GM18868 (cell line): ENCODE results near the gene DNASE1L1.

Source experiments
- ATAC-seq: cut with Tn5 transposase; IDR thresholded peaks from one replicate; pipeline ENCODE4 v1.9.1; 2021; ENCODE audit warnings: mild to moderate bottlenecking, moderate library complexity; ENCODE audit not compliant: unreplicated experiment

DNASE1L1 gene

DNA sequence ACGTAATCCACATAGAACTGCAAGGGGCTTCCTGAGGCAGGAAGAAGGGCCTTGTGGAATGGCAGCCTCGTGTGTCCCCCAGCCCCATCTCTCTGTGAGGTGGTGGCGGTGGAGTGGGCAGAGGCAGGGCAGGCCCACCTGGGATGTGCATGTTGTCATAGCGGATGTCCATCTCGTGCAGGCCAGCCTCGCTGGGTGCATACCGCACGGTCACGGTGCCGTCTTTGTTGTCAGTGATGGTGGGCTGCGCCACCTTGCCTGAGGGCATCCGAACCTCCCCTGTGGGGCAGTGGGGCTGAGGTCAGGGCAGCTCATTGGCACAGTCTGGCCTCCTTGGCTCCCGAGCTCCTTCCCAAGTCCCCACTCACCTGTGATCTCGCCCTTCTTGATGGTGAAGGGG is 55.0 kb downstream of the DNASE1L1 start:
- no peak for ATAC-seq

DNA sequence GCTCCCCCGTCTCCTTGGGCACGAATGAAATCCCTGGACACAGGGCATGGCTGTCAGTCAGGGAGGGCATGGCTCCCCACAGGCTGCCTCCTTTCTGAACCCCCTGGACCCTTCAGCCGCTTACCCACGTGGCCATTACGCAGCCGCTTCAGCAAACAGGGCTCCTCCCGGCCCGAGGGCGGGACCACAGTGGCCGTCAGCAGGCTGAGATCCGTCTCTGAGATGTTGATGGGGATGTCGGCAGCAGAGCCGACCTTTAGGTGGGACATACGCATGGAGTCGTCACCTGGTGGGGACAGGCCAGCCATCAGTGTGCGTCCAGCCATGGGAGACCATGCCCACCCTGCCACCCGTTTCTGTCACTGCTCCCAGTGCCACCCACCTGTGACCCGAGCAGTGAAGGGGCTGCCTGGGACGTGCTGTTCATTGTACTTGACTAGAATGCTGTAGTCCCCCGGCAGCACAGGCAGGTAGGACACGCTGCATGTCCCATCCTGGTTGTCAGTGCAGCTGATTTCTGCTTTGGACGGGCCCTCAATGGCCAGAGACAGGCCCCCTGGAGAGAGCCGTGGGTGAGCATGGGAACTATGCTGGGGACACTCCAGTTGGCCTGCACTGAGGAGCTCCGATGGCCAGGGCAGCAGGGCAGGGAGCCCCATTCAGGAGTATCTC is 55.7 kb downstream of the DNASE1L1 start:
- no peak for ATAC-seq

DNA sequence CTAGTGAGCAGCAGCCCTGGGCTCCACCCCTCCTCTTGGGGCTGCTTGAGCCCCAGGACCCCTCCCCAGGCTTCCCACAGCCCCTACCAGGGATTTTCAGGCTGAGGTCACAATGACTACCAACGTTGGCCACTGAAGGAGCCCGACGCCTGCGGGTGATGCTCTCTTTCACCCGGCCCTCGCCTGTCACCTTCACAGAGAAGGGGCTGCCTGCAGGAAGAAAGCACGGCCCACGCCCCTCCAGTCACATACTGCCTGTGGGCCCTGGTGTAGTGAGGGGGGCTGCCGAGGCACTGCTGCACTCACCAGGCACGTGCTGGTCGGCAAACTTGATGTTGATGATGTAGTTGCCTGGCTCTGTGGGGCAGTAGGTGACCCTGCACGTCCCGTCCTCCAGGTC is 56.6 kb downstream of the DNASE1L1 start:
- no peak for ATAC-seq

DNA sequence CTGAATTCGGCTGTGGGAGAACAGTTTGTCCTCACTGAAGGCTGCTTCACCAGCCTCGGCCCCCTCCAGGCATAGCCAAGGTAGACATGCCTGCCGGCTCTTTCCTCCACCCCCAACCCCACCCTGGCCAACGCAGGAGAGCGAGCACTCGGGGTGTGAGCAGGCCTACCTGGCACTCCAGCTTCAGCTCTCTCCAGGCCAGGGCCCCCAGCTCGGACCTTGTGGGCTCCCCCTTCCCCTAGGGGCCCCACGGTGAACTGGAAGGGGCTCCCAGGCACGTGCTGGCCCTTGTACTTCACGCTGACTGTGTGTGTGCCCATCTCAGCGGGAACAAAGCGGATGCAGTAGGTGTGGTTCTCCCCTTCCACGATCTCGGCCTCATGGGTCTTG is 57.0 kb downstream of the DNASE1L1 start:
- ATAC-seq: no peak
